CD4-positive, alpha-beta T cell treated with Interleukin-1 beta for 1 hour (primary cell): ENCODE results near the gene SLC43A3.

ENCODE experiments used
- DNase-seq, 2 donors: peaks; one replicate each; pipeline ENCODE4 v3.0.0-alpha.2; 2020 to 2022

SLC43A3 gene

GRCh38 chr11:57426929-57427726 lies at the start of gene SLC43A3:
SLC43A3 (minus strand) TSS chr11:57427121; CDS start chr11:57426172, 949 bp downstream.
- peak; percentile 64 to 73 for DNase-seq

GRCh38 chr11:57476047-57476756 lies 49.3 kb upstream of the SLC43A3 start:
- peak in 1 of 2 donors; percentile 24 for DNase-seq

GRCh38 chr11:57475671-57476046 lies 48.7 kb upstream of the SLC43A3 start:
- no peak for DNase-seq

GRCh38 chr11:57475191-57475590 lies 48.3 kb upstream of the SLC43A3 start:
- no peak for DNase-seq

DNA sequence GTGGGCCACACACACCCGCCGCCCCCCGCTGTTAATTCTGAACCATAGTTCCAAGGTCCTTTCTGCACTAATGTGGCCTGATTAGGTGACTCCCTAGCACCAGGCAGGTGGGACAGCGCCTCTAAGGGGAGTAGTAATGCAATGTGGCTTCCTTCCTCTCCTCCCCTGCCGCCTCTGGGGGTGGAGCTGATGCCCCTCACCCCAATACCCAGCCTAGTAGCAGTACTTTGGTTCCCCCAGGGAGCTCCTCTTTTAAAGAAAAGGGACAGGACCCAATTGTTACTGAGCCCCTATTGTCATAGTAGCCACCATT lies 47.8 kb upstream of the SLC43A3 start:
- DNase-seq = no peak

- DNase-seq = peak; percentile 35 to 40
Observed at GRCh38 chr11:57474017-57474802, 47.3 kb upstream of the SLC43A3 start.

DNA sequence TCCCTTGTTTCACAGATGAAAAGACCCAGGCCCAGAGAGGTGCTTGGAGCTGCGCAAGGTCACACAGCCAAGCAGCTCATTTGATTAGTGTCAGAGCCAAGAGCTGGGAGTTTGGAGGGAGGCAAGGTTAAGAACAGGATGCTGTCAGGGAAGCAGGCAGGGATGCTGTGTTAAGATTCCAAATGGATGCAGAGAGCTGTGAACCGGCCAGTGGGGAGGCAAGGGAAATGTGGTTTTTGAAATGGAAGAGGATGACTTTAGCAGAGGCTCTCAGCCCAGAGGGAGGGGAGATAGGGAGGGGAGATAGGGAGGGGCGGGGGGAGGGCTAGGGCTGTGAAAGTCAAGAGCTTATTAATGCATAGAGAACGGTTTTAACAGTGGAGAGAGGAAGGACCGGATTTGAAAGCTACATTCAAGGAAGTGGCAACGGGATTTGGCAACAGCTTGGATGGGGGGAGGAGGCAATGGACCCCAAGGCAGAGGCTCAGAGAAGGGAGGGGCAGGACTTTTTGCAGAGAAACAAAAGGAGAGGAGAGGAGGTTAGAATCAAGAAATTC lies 46.4 kb upstream of the SLC43A3 start:
- DNase-seq = no peak

DNA sequence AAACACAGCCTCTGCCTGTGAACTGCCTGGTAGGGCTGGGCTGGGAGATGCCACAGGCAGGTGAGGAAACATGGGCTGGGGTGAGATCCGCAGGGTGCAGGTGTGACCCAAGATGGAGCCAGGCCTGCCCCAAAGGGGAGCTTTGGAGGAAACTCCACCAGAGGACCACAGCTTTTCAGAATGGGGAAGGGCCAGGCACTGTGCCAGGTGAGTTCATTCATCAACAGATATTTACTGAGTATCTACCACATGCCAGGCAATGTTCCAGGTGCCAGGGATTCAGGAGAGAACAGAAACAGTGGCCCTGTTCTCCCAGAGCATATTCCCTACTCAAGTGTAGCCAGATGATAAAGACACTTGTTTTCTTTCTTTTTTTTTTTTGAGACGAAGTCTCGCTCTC lies 44.6 kb upstream of the SLC43A3 start:
- DNase-seq = no peak

GRCh38 chr11:57469268-57469667 lies 42.3 kb upstream of the SLC43A3 start:
- no peak for DNase-seq

GRCh38 chr11:57468276-57468675 lies 41.4 kb upstream of the SLC43A3 start:
- no peak for DNase-seq

DNA sequence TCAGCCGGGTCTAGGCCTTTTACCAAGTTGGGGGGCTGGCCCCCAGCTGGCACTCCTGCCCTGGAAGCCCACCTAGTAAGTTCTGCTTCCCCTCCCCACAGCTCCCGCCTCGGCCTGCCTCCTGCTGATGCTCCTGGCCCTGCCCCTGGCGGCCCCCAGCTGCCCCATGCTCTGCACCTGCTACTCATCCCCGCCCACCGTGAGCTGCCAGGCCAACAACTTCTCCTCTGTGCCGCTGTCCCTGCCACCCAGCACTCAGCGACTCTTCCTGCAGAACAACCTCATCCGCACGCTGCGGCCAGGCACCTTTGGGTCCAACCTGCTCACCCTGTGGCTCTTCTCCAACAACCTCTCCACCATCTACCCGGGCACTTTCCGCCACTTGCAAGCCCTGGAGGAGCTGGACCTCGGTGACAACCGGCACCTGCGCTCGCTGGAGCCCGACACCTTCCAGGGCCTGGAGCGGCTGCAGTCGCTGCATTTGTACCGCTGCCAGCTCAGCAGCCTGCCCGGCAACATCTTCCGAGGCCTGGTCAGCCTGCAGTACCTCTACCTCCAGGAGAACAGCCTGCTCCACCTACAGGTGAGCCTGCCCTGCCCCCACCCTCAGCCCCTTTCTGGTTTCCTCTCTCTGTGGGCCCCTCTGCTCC lies 40.7 kb upstream of the SLC43A3 start:
- no peak for DNase-seq

GRCh38 chr11:57466680-57467079 lies 39.8 kb upstream of the SLC43A3 start:
- DNase-seq = no peak

DNA sequence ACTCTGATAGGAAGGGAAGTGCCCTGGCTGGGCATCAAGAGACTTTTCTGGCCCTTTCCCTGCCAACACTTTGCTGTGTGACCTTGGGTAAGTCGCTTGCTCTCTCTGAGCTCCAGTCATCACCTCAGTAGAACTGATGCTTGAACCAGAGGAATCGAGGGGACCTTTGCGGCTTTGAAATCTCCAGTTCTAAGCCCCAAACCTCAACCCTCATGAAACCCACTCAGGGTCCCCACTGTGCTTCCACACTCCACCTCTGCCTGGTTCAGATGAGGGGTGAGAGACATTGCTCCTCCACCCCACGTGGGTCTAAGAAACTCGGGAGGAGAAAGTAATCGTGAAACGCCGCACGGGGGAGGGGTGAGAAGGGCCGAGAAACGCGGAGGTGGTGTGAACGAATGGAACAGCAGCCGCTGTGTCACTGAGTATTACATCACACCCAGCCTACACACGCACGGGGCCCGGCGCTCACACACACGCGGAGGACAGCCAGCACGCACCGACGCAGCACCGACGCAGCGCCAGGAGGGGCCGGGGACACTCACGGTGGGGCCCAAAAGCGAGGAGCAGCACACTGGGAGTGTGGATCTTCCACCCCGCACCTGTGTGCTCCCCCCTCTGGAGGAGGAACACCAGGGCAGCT lies 37.7 kb upstream of the SLC43A3 start:
- no peak for DNase-seq

DNA sequence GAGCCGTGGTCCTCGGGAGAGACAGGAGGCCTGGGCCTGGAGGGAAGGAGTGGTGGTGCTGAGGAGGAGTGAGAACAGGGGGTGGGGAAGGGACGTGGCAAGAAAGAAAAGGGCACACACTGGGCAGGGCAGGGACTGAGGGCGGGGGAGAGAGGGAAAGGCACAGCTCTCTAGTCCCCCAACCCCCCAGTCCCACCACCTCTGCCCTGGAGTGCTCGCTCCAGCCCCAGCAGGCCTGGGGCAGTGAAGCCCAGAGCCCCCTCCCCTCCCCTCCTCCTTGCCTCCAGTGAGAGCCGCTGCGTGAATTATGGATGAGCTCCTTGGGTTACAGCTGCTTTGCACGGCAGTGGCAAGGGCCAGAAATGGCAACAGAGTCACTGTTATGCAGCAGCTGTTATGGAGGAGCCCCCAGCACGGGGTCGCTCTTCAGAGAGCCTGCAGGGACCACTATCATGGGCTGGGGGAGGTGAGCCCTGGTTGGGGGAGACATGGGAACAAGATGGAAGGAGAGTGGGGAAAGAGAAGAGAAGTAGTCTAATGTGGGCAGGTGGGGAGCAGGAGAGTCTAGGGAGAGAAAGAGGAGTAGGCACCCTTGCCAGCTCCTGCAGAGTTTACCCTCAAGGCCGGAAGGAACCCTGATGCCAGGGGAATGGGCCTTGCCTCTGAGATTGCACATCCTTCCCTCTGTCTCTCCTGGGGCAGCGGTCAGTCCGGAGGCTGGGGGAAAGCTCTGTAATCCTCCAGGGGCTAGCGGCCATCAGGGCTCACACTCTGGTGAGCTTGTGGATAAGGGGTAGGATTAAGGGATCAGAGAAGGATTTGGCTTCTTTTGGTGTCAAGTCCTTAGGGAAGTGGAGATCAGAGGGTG lies 37.0 kb upstream of the SLC43A3 start:
- DNase-seq = no peak

- no peak for DNase-seq
Observed at GRCh38 chr11:57462597-57462996, 35.7 kb upstream of the SLC43A3 start.

- no peak for DNase-seq
Observed at GRCh38 chr11:57461841-57462489, 35.0 kb upstream of the SLC43A3 start.

DNA sequence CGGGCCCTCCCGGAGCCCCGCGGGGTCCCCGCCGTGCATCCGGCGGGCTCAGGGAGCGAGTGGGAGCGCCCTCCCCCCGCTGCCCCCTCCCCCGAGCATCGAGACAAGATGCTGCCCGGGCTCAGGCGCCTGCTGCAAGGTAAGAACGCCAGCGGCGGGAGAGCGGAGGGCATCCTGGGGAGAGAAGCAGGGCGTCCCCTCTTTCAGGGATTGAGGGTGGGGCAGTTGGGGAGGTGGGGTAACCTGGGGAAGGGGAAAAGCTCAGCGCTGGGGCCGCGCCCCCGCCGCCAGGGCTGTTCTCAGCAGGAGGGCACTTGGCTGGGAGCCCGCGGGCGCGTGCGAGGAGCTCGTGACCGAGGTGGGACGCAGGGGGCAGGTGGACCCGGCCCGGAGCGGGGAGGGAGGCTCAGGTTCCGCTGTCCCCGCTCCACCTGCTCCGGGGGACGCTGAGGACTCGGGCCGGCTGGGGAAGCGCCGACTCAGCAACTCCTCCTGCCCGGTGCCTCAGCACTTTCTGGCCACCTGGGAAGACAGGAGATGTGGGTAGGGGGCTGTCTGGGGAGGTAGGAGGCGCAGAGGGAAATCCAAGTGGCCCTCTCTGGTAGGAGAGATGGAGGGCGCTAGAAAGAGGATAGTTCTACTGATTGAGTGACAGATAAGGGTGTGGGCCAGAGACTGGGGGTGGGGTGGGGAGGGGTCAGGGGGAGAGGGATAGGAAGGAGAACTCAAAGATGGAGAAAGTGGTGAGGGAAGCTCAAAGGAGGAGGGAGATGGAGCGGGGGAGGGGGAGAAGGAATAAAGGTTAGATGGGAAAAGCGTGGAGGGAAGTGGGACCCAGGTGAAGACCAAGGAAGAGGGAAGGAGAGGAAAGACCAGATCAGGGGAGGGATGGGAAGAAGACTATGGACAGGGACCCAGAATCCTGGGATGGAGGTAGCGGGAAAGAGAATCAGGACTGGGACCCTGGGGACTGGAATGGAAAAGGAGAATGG lies 34.1 kb upstream of the SLC43A3 start:
- no peak for DNase-seq

DNA sequence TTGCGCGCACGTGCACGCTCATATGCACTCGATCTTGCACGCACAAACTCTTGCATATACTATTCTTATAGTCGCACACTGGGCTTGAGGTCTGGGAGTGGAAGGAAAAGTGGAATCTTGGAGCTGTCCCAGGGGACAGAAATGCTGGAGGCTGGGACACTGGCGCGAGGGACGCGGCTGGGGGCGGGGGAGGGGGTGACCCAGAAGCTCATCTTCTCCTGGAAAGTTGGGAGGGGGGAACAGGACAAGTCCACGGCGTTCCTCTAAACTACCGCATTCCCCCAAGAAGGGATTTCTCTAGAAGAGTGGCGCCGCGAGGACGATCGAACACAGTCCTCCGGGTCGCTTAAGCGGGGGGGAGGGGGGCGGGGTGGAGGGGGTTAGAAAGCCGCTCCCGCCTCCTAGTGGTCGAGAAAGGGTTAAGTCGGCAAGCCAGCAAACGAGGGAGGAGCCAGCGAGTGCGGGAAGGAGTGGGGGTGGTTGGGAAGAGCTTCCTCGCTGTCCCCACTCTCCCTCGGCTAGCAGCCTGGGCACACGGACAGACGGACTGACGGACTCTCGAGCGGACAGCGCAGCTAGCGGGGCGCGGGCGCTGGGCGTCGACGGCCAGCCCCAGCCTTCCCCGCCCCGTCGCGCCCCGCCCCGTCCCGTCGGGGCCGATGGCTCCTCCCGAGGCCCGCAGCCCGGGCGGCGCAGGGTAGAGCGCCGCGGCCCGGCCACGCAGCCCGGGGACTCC lies 33.3 kb upstream of the SLC43A3 start, which contains the start of gene RTN4RL2:
TSS of gene RTN4RL2 (plus strand) at position 507 of the 736 bp plus-strand sequence. CDS start 338 bp downstream, outside the sequence.
- peak in 1 of 2 donors; percentile 22 for DNase-seq
